Measurements from ENCODE around the gene SPAM1.
"Not testable (repeated sequence)": the region's sequence is repeated elsewhere in the genome, so short reads cannot be mapped to it uniquely, and the experiment has no call there.

The SPAM1 gene

GRCh38 chr7:123924941-123925340 lies at the start of gene SPAM1:
SPAM1 (plus strand) TSS chr7:123925241; CDS start chr7:123953571, 28,330 bp downstream.
- no peak for DNase-seq (ENCODE audit: low read depth)

- DNase-seq (ENCODE audit: low read depth) = no peak
Measured at GRCh38 chr7:123876557-123877256, 48.3 kb upstream of the SPAM1 start.

- DNase-seq (ENCODE audit: low read depth) = no peak
Measured at GRCh38 chr7:123879628-123880027, 45.4 kb upstream of the SPAM1 start.

GRCh38 chr7:123881300-123881699 lies 43.7 kb upstream of the SPAM1 start:
- DNase-seq (ENCODE audit: low read depth) = no peak

GRCh38 chr7:123883154-123883553 lies 41.9 kb upstream of the SPAM1 start:
- no peak for DNase-seq (ENCODE audit: low read depth)

GRCh38 chr7:123888192-123888591 lies 36.8 kb upstream of the SPAM1 start:
- DNase-seq (ENCODE audit: low read depth) = no peak

- not testable (repeated sequence) for DNase-seq (ENCODE audit: low read depth)
Measured at GRCh38 chr7:123894753-123895152, 30.3 kb upstream of the SPAM1 start.

- DNase-seq (ENCODE audit: low read depth) = no peak
Measured at GRCh38 chr7:123901101-123901500, 23.9 kb upstream of the SPAM1 start.

GRCh38 chr7:123905714-123906113 lies 19.3 kb upstream of the SPAM1 start:
- DNase-seq (ENCODE audit: low read depth) = no peak

GRCh38 chr7:123916240-123916724 lies 8.8 kb upstream of the SPAM1 start:
- no peak for DNase-seq (ENCODE audit: low read depth)

- no peak for DNase-seq (ENCODE audit: low read depth)
Measured at GRCh38 chr7:123917878-123918277, 7.2 kb upstream of the SPAM1 start.

- DNase-seq (ENCODE audit: low read depth) = no peak
Measured at GRCh38 chr7:123918309-123918708, 6.7 kb upstream of the SPAM1 start.

GRCh38 chr7:123923599-123923998 lies 1.4 kb upstream of the SPAM1 start:
- no peak for DNase-seq (ENCODE audit: low read depth)

- DNase-seq (ENCODE audit: low read depth) = no peak
Measured at GRCh38 chr7:123929107-123929506, 4.1 kb downstream of the SPAM1 start.

- no peak for DNase-seq (ENCODE audit: low read depth)
Measured at GRCh38 chr7:123929655-123930054, 4.6 kb downstream of the SPAM1 start.

GRCh38 chr7:123935436-123936381 lies 10.7 kb downstream of the SPAM1 start:
- DNase-seq (ENCODE audit: low read depth) = no peak

GRCh38 chr7:123936388-123936787 lies 11.3 kb downstream of the SPAM1 start:
- DNase-seq (ENCODE audit: low read depth) = no peak

GRCh38 chr7:123939784-123940183 lies 14.7 kb downstream of the SPAM1 start:
- DNase-seq (ENCODE audit: low read depth) = no peak

- no peak for DNase-seq (ENCODE audit: low read depth)
Measured at GRCh38 chr7:123941391-123942180, 16.5 kb downstream of the SPAM1 start.

- DNase-seq (ENCODE audit: low read depth) = no peak
Measured at GRCh38 chr7:123944395-123944794, 19.4 kb downstream of the SPAM1 start.

- DNase-seq (ENCODE audit: low read depth) = no peak
Measured at GRCh38 chr7:123945938-123946337, 20.9 kb downstream of the SPAM1 start.

GRCh38 chr7:123948136-123948535 lies 23.1 kb downstream of the SPAM1 start:
- no peak for DNase-seq (ENCODE audit: low read depth)
